ENCODE measurements around the gene UPF3B. TPM values are rescaled to one million over a fixed set of nuclear protein-coding genes. Genes with fewer than 3 reads are reported as not detected.
A peak's percentile ranks its signal among the peaks of the same experiment; 100 is the strongest.
"Not testable (repeated sequence)": the region's sequence is repeated elsewhere in the genome, so short reads cannot be mapped to it uniquely, and the experiment has no call there.

Gene UPF3B
- total RNA-seq, 4 donors from 2014 or later, result 4.7 to 6.3 (median 5.7) TPM

DNA sequence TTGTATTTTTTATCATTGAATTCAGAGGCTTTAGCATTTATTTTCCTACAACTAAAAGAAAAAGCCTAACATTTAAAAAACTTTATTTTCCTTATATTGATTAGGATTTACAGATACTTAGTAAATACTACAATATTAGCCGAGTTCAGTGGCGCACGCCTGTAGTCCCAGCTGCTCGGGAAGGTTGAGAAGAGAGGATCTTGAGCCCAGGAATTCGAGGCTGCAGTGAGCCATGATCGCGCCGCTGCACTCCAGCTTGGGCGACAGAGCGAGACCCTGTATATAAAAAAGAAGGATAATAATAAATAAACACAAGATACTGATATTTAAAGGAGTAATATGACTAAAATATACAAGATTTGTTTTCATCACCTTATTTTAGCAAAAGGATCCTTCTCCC is 681 bp upstream of the UPF3B start:
- H3K4me1 ChIP-seq, result no peaks in the 10 kb centered on the region
- DNase-seq (peak in 1 of 2 donors; percentile 12), ATAC-seq (peak in 1 of 2 donors; percentile 40)
- no peaks in the 10 kb centered on the region for H3K9me3 ChIP-seq
- peaks cover 0 to 9% of the 10 kb centered on the region in 2 donors for H3K36me3 ChIP-seq
- TF ChIP-seq, protein P1, sequence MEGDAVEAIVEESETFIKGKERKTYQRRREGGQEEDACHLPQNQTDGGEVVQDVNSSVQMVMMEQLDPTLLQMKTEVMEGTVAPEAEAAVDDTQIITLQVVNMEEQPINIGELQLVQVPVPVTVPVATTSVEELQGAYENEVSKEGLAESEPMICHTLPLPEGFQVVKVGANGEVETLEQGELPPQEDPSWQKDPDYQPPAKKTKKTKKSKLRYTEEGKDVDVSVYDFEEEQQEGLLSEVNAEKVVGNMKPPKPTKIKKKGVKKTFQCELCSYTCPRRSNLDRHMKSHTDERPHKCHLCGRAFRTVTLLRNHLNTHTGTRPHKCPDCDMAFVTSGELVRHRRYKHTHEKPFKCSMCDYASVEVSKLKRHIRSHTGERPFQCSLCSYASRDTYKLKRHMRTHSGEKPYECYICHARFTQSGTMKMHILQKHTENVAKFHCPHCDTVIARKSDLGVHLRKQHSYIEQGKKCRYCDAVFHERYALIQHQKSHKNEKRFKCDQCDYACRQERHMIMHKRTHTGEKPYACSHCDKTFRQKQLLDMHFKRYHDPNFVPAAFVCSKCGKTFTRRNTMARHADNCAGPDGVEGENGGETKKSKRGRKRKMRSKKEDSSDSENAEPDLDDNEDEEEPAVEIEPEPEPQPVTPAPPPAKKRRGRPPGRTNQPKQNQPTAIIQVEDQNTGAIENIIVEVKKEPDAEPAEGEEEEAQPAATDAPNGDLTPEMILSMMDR (IDR thresholded peaks at IDR 0.05 in 4 of 5, conservative IDR thresholded peaks at IDR 0.05 in 1 of 5), result no peak
- no peak for TF ChIP-seq POLR2A (IDR thresholded peaks at IDR 0.05)
- in situ Hi-C loops (cut with MboI; ENCODE audit: low sequenced_read_pairs in 4 of 4) (no loop called here), intact Hi-C loops (cut with DNase I; ENCODE audit: low total_unique reads) (loop anchor here (1.0 to 10.0 kb wide), 3 partner anchors 62 to 389 kb away; partner anchors contain the start of genes RPL39 and SLC25A5)
- H3K27ac ChIP-seq, result peak overlapping the region; percentile 83 to 95 (median 90)
- H3K27me3 ChIP-seq, result no peaks in the 10 kb centered on the region
- peak overlapping the region; percentile 62 to 77 (median 76) for H3K4me3 ChIP-seq

DNA sequence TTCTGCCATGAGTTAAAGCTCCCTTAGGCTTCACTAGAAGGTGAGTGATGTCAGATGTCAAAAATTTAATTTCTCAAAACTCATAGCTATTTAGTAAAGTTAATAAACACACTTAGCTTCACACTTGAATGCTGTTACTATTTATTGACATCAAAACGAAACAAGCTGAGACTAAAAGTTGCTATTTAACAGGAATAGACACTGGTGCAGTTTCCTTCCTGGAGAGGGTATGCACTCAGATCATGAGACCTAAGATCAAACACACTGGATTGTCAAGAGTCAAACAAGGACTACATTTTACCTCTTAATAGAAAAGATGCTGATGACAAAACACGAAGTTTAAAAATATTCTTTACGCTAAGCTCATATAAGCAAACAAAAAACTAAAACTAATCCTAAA is 18.9 kb downstream of the UPF3B start:
- ATAC-seq (no peak), DNase-seq (no peak)
- in situ Hi-C loops (cut with MboI; ENCODE audit: low sequenced_read_pairs in 4 of 4) (no loop called here), intact Hi-C loops (cut with DNase I; ENCODE audit: low total_unique reads) (no loop called here)
- Histone ChIP-seq H3K36me3 (peaks cover 0 to 27% of the 10 kb centered on the region in 2 donors), H3K9me3 (no peaks in the 10 kb centered on the region), H3K4me3 (no peak overlapping the region), H3K27me3 (no peaks in the 10 kb centered on the region), H3K4me1 (no peaks in the 10 kb centered on the region), H3K27ac (no peak overlapping the region)
- TF ChIP-seq, protein P1 (IDR thresholded peaks at IDR 0.05 in 4 of 5, conservative IDR thresholded peaks at IDR 0.05 in 1 of 5), result no peak
- no peak for TF ChIP-seq POLR2A (IDR thresholded peaks at IDR 0.05)

DNA sequence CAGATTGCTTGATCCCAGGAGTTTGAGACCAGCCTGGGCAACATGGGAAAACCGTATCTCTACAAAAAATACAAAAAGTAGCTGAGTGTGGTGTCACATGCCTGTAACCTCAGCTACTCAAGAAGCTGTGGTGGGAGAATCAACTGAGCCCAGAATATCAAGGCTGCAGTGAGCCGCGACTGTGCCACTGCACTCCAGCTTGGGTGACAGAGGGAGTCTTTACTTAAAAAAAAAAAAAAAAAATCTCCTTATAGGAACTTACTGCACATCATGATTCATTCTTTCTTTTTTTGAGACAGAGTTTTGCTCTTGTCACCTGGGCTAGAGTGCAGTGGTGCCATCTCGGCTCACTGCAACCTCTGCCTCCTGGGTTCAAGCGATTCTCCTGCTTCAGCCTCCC is 24.3 kb downstream of the UPF3B start:
- Histone ChIP-seq H3K27ac (no peak overlapping the region), H3K4me1 (no peaks in the 10 kb centered on the region), H3K9me3 (no peaks in the 10 kb centered on the region), H3K36me3 (peaks cover 0 to 5% of the 10 kb centered on the region in 2 donors), H3K27me3 (no peaks in the 10 kb centered on the region), H3K4me3 (no peak overlapping the region)
- TF ChIP-seq, protein P1 (IDR thresholded peaks at IDR 0.05 in 4 of 5, conservative IDR thresholded peaks at IDR 0.05 in 1 of 5), result no peak
- no peak for TF ChIP-seq POLR2A (IDR thresholded peaks at IDR 0.05)
- in situ Hi-C loops (cut with MboI; ENCODE audit: low sequenced_read_pairs in 4 of 4), result no loop called here
- no peak for DNase-seq
- no peak for ATAC-seq
- intact Hi-C loops (cut with DNase I; ENCODE audit: low total_unique reads), result no loop called here

DNA sequence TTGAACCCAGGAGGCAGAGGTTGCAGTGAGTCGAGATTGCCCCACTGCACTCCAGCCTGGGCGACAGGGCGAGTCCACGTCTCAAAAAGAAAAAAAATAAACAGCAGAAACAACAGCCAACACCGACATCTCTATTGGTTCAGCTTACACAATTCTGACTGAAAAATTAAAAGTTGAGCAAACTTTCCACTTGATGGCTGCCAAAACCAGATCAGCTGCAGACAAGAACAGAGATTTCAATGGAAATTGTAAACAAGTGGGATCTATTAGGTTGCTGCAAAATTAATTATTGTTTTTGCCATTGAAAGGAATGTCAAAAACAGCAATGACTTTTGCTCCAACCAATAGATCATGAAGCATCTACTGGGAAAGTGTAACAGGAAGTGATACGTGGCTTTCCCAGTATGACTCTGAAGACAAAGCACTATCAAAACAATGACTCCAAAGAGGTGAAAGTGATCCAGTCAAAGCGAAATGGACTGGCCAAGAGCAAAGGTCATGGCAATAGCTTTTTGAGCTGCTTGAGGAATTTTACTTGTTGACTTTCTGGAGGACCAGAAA is 26.3 kb downstream of the UPF3B start:
- in situ Hi-C loops (cut with MboI; ENCODE audit: low sequenced_read_pairs in 4 of 4), result no loop called here
- no peak for ATAC-seq
- no peaks in the 10 kb centered on the region for H3K9me3 ChIP-seq
- no peak overlapping the region for H3K27ac ChIP-seq
- intact Hi-C loops (cut with DNase I; ENCODE audit: low total_unique reads), result no loop called here
- no peak for TF ChIP-seq POLR2A (IDR thresholded peaks at IDR 0.05)
- TF ChIP-seq, protein P1 (IDR thresholded peaks at IDR 0.05 in 4 of 5, conservative IDR thresholded peaks at IDR 0.05 in 1 of 5), result no peak
- H3K27me3 ChIP-seq, result no peaks in the 10 kb centered on the region
- H3K36me3 ChIP-seq, result no peaks in the 10 kb centered on the region
- no peak overlapping the region for H3K4me3 ChIP-seq
- no peaks in the 10 kb centered on the region for H3K4me1 ChIP-seq
- no peak for DNase-seq

DNA sequence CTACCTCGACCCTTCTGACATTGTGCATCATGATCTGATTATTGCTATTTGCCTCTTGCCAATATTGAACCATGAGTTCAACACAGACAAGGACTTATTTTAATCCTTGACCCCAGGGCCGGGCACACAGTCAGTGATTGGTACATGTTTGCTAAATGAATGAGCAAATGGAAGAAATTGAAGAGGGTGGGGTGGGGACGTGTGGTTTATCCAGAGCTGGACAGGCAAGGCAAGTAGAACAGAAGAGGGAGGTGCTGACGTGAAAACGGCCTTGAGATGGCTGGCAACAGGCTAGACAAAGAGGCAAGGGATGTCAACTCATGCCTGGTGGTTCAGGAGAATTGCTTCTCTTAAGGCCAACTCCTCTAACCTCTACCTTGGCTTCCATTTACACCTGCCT is 28.5 kb downstream of the UPF3B start:
- intact Hi-C loops (cut with DNase I; ENCODE audit: low total_unique reads); H3K9me3 ChIP-seq; in situ Hi-C loops (cut with MboI; ENCODE audit: low sequenced_read_pairs in 4 of 4); H3K27me3 ChIP-seq; DNase-seq; ATAC-seq; H3K4me1 ChIP-seq; H3K4me3 ChIP-seq; H3K27ac ChIP-seq; H3K36me3 ChIP-seq: not testable (repeated sequence)

DNA sequence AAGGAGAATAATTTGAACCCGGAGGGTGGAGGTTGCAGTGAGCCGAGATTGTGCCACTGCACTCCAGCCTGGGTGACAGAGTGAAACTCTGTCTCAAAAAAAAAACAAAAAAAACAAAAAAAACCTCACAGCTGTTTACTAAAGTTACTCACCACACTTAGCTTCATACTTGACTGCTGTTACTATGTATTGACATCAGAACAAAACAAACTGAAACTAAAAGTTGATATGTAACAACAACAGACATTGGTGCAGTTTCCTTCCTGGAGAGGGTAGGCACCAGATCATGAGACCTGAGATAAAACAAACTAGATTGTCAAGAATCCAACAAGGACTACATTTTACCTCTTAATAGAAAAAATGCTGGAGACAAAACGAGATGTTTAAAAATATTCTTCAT is 31.1 kb downstream of the UPF3B start:
- H3K27me3 ChIP-seq; DNase-seq; H3K4me1 ChIP-seq; H3K36me3 ChIP-seq; H3K4me3 ChIP-seq; intact Hi-C loops (cut with DNase I; ENCODE audit: low total_unique reads); H3K27ac ChIP-seq; in situ Hi-C loops (cut with MboI; ENCODE audit: low sequenced_read_pairs in 4 of 4); H3K9me3 ChIP-seq; ATAC-seq: not testable (repeated sequence)

Measured in gastrocnemius medialis (tissue), 4 donors.